ENCODE results near the gene SOX4. TPM values are rescaled to one million over a fixed set of nuclear protein-coding genes. Genes with fewer than 3 reads are reported as not detected.
A peak's percentile ranks its signal among the peaks of the same experiment; 100 is the strongest.
"Not testable (repeated sequence)": the region's sequence is repeated elsewhere in the genome, so short reads cannot be mapped to it uniquely, and the experiment has no call there.

SOX4 gene
- total RNA-seq (10 to 100 TPM in 4 of 5 donors, 1 to 10 TPM in 1; 1.2 to 62.0 (median 28.1) TPM), polyA plus RNA-seq (10 to 100 TPM in 2 of 3 donors, 1 to 10 TPM in 1; 5.3 to 21.3 (median 11.8) TPM)
- long read RNA-seq, donor 1, full-length matches to known transcripts, result 149 of 149 reads
- long read RNA-seq, donor 1, partial matches to known transcripts, result 0 of 149 reads
- long read RNA-seq, donor 1, other reads (novel, unspliced or antisense), result 0 of 149 reads
- long read RNA-seq, donor 2, full-length matches to known transcripts, result 155 of 155 reads
- long read RNA-seq, donor 2, partial matches to known transcripts, result 0 of 155 reads
- long read RNA-seq, donor 2, other reads (novel, unspliced or antisense), result 0 of 155 reads
- long read RNA-seq, donor 3, full-length matches to known transcripts, result 165 of 165 reads
- long read RNA-seq, donor 3, partial matches to known transcripts, result 0 of 165 reads
- long read RNA-seq, donor 3, other reads (novel, unspliced or antisense), result 0 of 165 reads
- long read RNA-seq, donor 4, full-length matches to known transcripts, result 23 of 23 reads
- long read RNA-seq, donor 4, partial matches to known transcripts, result 0 of 23 reads
- long read RNA-seq, donor 4, other reads (novel, unspliced or antisense), result 0 of 23 reads
- long read RNA-seq, donor 5, full-length matches to known transcripts, result 300 of 300 reads
- long read RNA-seq, donor 5, partial matches to known transcripts, result 0 of 300 reads
- long read RNA-seq, donor 5, other reads (novel, unspliced or antisense), result 0 of 300 reads
- long read RNA-seq, donor 6, full-length matches to known transcripts, result 442 of 442 reads
- long read RNA-seq, donor 6, partial matches to known transcripts, result 0 of 442 reads
- long read RNA-seq, donor 6, other reads (novel, unspliced or antisense), result 0 of 442 reads
- long read RNA-seq, donor 7, full-length matches to known transcripts, result 256 of 256 reads
- long read RNA-seq, donor 7, partial matches to known transcripts, result 0 of 256 reads
- long read RNA-seq, donor 7, other reads (novel, unspliced or antisense), result 0 of 256 reads
- long read RNA-seq, donor 8, full-length matches to known transcripts, result 251 of 251 reads
- long read RNA-seq, donor 8, partial matches to known transcripts, result 0 of 251 reads
- long read RNA-seq, donor 8, other reads (novel, unspliced or antisense), result 0 of 251 reads
- long read RNA-seq, donor 9, full-length matches to known transcripts, result 316 of 316 reads
- long read RNA-seq, donor 9, partial matches to known transcripts, result 0 of 316 reads
- long read RNA-seq, donor 9, other reads (novel, unspliced or antisense), result 0 of 316 reads
- long read RNA-seq, donor 10, full-length matches to known transcripts, result 74 of 74 reads
- long read RNA-seq, donor 10, partial matches to known transcripts, result 0 of 74 reads
- long read RNA-seq, donor 10, other reads (novel, unspliced or antisense), result 0 of 74 reads

GRCh38 chr6:21593412-21593926 lies at the start of gene SOX4:
TSS of gene SOX4 (plus strand) at chr6:21593751. CDS start at chr6:21594535, 784 bp downstream.
- peak; percentile 94 to 99 for DNase-seq
- WGBS, 5 donors, result 0% methylated on average over 19 of the region's 19 CpGs
- H3K27me3 ChIP-seq, result no peaks in the 10 kb centered on the region
- peak within 1 kb of the TSS; percentile 68 to 82 (median 80) for H3K4me3 ChIP-seq
- intact Hi-C loops (cut with DNase I; ENCODE audit: low total_unique reads), result no loop called here
- H3K9me3 ChIP-seq, result no peaks in the 10 kb centered on the region
- TF ChIP-seq EP300 (IDR thresholded peaks at IDR 0.05) (no peak), POLR2A (IDR thresholded peaks at IDR 0.05) (peak in 1 of 4 donors; percentile 64), POLR2AphosphoS5 (IDR thresholded peaks at IDR 0.05) (peak; percentile 60 to 98 (median 95))
- TF ChIP-seq, protein P1, sequence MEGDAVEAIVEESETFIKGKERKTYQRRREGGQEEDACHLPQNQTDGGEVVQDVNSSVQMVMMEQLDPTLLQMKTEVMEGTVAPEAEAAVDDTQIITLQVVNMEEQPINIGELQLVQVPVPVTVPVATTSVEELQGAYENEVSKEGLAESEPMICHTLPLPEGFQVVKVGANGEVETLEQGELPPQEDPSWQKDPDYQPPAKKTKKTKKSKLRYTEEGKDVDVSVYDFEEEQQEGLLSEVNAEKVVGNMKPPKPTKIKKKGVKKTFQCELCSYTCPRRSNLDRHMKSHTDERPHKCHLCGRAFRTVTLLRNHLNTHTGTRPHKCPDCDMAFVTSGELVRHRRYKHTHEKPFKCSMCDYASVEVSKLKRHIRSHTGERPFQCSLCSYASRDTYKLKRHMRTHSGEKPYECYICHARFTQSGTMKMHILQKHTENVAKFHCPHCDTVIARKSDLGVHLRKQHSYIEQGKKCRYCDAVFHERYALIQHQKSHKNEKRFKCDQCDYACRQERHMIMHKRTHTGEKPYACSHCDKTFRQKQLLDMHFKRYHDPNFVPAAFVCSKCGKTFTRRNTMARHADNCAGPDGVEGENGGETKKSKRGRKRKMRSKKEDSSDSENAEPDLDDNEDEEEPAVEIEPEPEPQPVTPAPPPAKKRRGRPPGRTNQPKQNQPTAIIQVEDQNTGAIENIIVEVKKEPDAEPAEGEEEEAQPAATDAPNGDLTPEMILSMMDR (IDR thresholded peaks at IDR 0.05), result no peak
- H3K27ac ChIP-seq, result peak within 1 kb of the TSS; percentile 88 to 97 (median 96)
- H3K4me1 ChIP-seq, result peaks cover 12 to 30% (median 23%) of the 10 kb centered on the region in 4 donors
- no peaks in the 10 kb centered on the region for H3K36me3 ChIP-seq

GRCh38 chr6:21552286-21552685 lies 41.3 kb upstream of the SOX4 start:
- peaks cover 0 to 19% (median 9%) of the 10 kb centered on the region in 4 donors for H3K9me3 ChIP-seq
- H3K4me1 ChIP-seq; DNase-seq; intact Hi-C loops (cut with DNase I; ENCODE audit: low total_unique reads); H3K4me3 ChIP-seq; H3K36me3 ChIP-seq; H3K27ac ChIP-seq; H3K27me3 ChIP-seq: not testable (repeated sequence)
- WGBS, 5 donors, result 83 to 97% (median 93%) methylated on average over 10 to 26 of the region's 27 CpGs

- intact Hi-C loops (cut with DNase I; ENCODE audit: low total_unique reads), result no loop called here
- Histone ChIP-seq H3K4me3 (no peak overlapping the region), H3K27ac (no peak overlapping the region), H3K36me3 (no peaks in the 10 kb centered on the region), H3K4me1 (peaks cover 0 to 6% (median 0%) of the 10 kb centered on the region in 4 donors), H3K9me3 (peaks cover 0 to 14% (median 5%) of the 10 kb centered on the region in 4 donors), H3K27me3 (no peaks in the 10 kb centered on the region)
- no peak for TF ChIP-seq POLR2AphosphoS5 (IDR thresholded peaks at IDR 0.05)
- TF ChIP-seq, protein P1 (IDR thresholded peaks at IDR 0.05), result no peak
- TF ChIP-seq EP300 (IDR thresholded peaks at IDR 0.05), result no peak
- no peak for TF ChIP-seq POLR2A (IDR thresholded peaks at IDR 0.05)
- WGBS, 5 donors, result 85 to 97% (median 96%) methylated on average over 5 of the region's 5 CpGs
- DNase-seq, result no peak
Measured at GRCh38 chr6:21554286-21554685, 39.3 kb upstream of the SOX4 start.

GRCh38 chr6:21555197-21555596 lies 38.4 kb upstream of the SOX4 start:
- peaks cover 0 to 6% (median 0%) of the 10 kb centered on the region in 4 donors for H3K4me1 ChIP-seq
- intact Hi-C loops (cut with DNase I; ENCODE audit: low total_unique reads), result no loop called here
- H3K4me3 ChIP-seq, result no peak overlapping the region
- no peaks in the 10 kb centered on the region for H3K36me3 ChIP-seq
- H3K27ac ChIP-seq, result no peak overlapping the region
- WGBS, 5 donors, result 78 to 89% (median 84%) methylated on average over 5 of the region's 5 CpGs
- TF ChIP-seq POLR2A (IDR thresholded peaks at IDR 0.05), result no peak
- no peak for TF ChIP-seq POLR2AphosphoS5 (IDR thresholded peaks at IDR 0.05)
- TF ChIP-seq, protein P1 (IDR thresholded peaks at IDR 0.05), result no peak
- no peak for TF ChIP-seq EP300 (IDR thresholded peaks at IDR 0.05)
- H3K9me3 ChIP-seq, result peaks cover 0 to 5% (median 1%) of the 10 kb centered on the region in 4 donors
- H3K27me3 ChIP-seq, result no peaks in the 10 kb centered on the region
- no peak for DNase-seq

Data from stomach (tissue), 19 donors.